ENCODE data around the gene BAIAP3.

The BAIAP3 gene

DNA sequence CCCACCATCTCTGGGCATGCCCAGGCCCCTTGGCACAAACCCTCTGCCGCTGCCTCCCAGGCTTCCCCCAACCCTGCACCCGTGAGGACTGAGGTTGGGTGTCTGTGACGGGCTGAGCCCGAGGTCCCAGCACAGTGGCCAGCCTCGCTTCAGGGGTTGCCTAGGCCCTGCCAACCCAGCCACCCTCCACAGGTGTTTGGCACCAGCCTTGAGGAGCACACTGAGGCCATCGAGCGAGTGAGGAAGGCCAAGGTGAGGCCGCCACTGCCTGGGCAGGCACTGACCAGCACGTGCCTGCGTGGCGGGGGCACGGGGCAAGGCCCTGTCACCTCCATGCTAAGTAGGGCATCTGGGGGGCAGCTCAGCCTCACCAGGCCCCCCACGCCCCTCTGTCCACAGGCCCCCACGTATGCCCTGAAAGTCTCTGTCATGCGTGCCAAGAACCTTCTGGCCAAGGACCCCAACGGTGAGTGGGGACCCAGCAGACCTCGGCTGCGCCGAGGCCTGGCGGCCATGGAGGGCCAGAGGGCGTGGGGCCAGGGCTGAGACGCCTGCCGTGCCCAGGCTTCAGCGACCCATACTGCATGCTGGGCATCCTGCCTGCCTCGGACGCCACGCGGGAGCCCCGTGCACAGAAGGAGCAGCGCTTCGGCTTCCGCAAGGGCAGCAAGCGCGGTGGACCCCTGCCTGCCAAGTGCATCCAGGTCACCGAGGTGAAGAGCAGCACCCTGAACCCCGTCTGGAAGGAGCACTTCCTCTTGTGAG lies 7.5 kb downstream of the BAIAP3 start:
- DNase-seq (ENCODE audit: extremely low read depth, insufficient read length): no peak
- no peaks in the 10 kb centered on the region for H3K36me3 ChIP-seq (ENCODE audit: control insufficient read depth, insufficient read depth, low read length)
- TF ChIP-seq, protein P1, sequence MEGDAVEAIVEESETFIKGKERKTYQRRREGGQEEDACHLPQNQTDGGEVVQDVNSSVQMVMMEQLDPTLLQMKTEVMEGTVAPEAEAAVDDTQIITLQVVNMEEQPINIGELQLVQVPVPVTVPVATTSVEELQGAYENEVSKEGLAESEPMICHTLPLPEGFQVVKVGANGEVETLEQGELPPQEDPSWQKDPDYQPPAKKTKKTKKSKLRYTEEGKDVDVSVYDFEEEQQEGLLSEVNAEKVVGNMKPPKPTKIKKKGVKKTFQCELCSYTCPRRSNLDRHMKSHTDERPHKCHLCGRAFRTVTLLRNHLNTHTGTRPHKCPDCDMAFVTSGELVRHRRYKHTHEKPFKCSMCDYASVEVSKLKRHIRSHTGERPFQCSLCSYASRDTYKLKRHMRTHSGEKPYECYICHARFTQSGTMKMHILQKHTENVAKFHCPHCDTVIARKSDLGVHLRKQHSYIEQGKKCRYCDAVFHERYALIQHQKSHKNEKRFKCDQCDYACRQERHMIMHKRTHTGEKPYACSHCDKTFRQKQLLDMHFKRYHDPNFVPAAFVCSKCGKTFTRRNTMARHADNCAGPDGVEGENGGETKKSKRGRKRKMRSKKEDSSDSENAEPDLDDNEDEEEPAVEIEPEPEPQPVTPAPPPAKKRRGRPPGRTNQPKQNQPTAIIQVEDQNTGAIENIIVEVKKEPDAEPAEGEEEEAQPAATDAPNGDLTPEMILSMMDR (IDR thresholded peaks at IDR 0.05; ENCODE audit: insufficient read depth, low read length, poor library complexity, severe bottlenecking): no peak

DNA sequence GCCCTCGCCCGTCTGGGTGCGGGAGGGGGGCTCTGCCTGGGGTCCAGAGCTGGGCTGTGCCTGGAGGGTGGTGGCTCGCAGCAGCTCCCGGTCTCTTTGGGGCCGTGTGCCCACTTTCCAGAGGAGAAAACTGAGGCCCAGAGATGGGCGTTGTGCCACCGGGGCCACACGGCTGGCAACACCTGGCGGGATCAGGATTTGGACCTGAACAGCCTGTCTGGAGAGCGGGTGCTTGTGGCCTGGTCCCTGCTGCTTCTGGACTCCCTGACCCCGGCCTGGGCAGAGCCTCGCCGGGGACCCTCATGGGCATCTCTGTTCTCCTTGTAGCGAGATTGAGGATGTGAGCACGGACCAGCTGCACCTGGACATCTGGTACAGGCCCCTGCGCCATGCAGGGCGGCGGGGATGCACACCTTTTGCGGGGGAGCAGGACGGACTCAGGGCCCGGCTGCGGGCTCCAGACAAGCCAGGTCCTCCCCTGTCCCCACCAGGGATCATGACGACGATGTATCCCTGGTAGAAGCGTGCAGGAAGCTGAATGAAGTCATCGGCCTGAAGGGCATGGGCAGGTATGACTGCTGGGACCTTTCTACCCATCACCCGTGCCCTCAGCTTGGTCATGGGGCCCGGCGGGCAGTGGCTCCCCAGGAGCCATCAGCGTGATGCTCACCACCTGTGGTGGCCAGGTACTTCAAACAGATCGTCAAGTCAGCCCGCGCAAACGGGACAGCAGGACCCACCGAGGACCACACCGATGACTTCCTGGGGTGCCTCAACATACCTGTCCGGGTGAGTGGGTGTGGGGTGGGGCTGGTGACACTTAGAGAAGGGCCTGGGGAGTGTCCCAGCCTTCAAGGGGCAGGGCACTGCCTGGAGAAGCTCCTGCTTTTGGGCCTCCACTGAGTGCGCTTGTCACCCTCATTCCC lies 8.3 kb downstream of the BAIAP3 start:
- Histone ChIP-seq H3K27me3 (replicated peaks; ENCODE audit: control insufficient read depth, insufficient read depth, low read length) (no peaks in the 10 kb centered on the region; the same call in 1 of the 2 replicates), H3K36me3 (ENCODE audit: control insufficient read depth, insufficient read depth, low read length) (no peaks in the 10 kb centered on the region), H3K4me3 (replicated peaks; ENCODE audit: low read depth, low read length) (no peak overlapping the region)
- no peak for DNase-seq (ENCODE audit: extremely low read depth, insufficient read length)
- TF ChIP-seq, protein P1 (IDR thresholded peaks at IDR 0.05; ENCODE audit: insufficient read depth, low read length, poor library complexity, severe bottlenecking): no peak

More for the DNA sequence above, 7.5 kb downstream of the BAIAP3 start:
- peaks cover 3% of the 10 kb centered on the region; the same call in 1 of the 2 replicates for H3K27me3 ChIP-seq (replicated peaks; ENCODE audit: control insufficient read depth, insufficient read depth, low read length)
- H3K4me3 ChIP-seq (replicated peaks; ENCODE audit: low read depth, low read length): no peak overlapping the region

DNA sequence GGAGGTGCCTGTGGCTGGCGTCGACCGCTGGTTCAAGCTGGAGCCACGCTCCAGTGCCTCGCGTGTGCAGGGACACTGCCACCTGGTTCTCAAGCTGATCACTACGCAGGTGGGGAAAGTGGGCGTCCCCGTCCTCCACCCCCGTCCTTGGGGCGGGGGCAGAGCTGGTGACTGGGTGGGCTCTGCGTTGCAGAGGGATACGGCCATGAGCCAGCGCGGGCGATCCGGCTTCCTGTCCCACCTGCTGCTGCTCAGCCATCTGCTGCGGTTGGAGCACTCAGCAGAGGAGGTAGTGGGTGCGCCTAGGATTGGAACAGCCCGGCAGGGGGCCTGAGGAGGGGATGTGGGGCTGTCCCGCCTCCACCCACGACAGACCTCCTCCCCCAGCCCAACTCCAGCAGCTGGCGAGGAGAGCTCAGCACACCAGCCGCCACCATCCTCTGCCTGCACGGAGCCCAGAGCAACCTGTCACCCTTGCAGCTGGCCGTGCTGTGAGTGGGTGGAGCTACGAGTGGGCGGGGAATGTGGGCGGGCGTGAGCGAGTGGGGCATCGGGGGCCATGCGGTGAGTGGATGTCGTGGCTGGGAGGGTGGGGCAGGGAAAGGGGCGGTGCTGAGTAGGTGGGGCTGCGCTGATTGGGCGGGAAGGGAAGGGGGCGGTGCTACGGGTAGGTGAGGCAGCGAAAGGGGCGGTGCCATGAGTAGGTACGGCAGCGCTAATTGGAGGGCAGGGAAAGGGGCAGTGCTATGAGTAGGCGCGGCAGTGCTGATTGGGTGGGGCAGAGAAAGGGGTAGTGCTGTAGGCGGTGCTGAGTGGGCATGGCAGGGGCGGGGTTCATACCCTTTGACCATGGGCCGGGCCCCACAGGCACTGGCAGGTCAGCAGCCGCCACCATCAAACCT lies 9.3 kb downstream of the BAIAP3 start:
- TF ChIP-seq, protein P1 (IDR thresholded peaks at IDR 0.05; ENCODE audit: insufficient read depth, low read length, poor library complexity, severe bottlenecking): no peak

DNA sequence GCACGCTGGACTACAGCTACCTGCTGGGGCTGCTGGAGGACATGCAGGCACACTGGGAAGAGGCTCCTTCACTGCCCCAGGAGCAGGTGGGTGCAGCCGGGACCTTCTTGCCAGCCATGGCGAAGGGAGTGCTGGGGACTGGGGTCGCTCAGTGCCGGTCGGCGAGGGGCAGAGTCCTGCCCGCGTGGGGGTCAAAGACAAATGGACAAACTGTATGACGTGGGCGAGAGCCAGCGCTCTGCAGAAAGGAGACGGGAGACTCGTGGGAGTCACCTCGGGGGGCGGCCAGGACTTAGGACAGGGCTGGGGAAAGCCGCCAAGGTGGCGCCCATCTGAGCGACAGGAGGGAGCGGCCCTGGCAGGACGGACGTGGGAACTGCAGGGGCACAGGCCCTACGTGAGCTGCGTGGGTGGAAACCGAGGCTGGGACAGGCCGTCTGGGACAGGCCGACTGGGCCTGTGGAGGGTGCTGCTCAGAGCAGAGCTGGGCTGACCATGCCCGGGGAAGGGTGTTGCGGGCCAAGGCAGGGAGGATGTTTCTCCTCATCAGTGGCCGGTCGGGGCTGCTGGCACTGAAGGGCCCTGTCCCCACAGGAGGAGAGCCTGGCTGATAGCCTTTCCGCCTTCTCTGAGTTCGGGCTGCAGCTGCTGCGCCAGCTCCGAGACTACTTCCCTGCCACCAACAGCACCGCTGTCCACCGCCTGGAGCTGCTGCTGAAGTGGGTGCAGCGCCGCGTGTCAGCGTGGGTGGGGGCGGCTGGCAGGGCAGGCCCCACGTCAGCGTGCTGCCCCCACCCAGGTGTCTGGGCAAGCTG lies 10.2 kb downstream of the BAIAP3 start:
- H3K36me3 ChIP-seq (ENCODE audit: control insufficient read depth, insufficient read depth, low read length): peaks cover 3% of the 10 kb centered on the region; the same call in 1 of the 2 replicates
- DNase-seq (ENCODE audit: extremely low read depth, insufficient read length): no peak
- TF ChIP-seq, protein P1 (IDR thresholded peaks at IDR 0.05; ENCODE audit: insufficient read depth, low read length, poor library complexity, severe bottlenecking): no peak
- H3K4me3 ChIP-seq (replicated peaks; ENCODE audit: low read depth, low read length): no peak overlapping the region; the same call in 1 of the 2 replicates
- H3K27me3 ChIP-seq (replicated peaks; ENCODE audit: control insufficient read depth, insufficient read depth, low read length): no peaks in the 10 kb centered on the region; the same call in 1 of the 2 replicates

More for the DNA sequence above, 9.3 kb downstream of the BAIAP3 start:
- H3K36me3 ChIP-seq (ENCODE audit: control insufficient read depth, insufficient read depth, low read length): no peaks in the 10 kb centered on the region; the same call in 1 of the 2 replicates
- no peaks in the 10 kb centered on the region; the same call in 1 of the 2 replicates for H3K27me3 ChIP-seq (replicated peaks; ENCODE audit: control insufficient read depth, insufficient read depth, low read length)
- H3K4me3 ChIP-seq (replicated peaks; ENCODE audit: low read depth, low read length): peak overlapping the region; percentile 41
- peak; percentile 97 for DNase-seq (ENCODE audit: extremely low read depth, insufficient read length)
